Endodermal cell (in vitro differentiated cells): ENCODE results near the gene INTS3. TPM values are rescaled to one million over a fixed set of nuclear protein-coding genes. Genes with fewer than 3 reads are reported as not detected.

Source experiments
- DNase-seq: peaks from one replicate; pipeline ENCODE4 v3.0.0-alpha.2; 2017
- H3K27ac ChIP-seq: 2 replicates; pipeline ENCODE4 v1.5.1; 2013; ENCODE audit warnings: mild to moderate bottlenecking, low read depth, low read length, moderate library complexity
- H3K27me3 ChIP-seq: 2 replicates; pipeline ENCODE4 v1.6.1; 2013; ENCODE audit warnings: mild to moderate bottlenecking, low read length, moderate library complexity; ENCODE audit not compliant: insufficient read depth, control insufficient read depth, poor library complexity, severe bottlenecking
- H3K36me3 ChIP-seq: 2 replicates; pipeline ENCODE4 v1.7.0; 2013; ENCODE audit warnings: mild to moderate bottlenecking, low read length, moderate library complexity; ENCODE audit not compliant: control insufficient read depth, insufficient read depth
- H3K4me1 ChIP-seq: one replicate; pipeline ENCODE4 v1.7.0; 2013; ENCODE audit warnings: low read length; ENCODE audit not compliant: control insufficient read depth, insufficient read depth
- H3K4me3 ChIP-seq: 2 replicates; pipeline ENCODE4 v1.5.1; 2013; ENCODE audit warnings: mild to moderate bottlenecking, low read length, moderate library complexity
- H3K9ac ChIP-seq: 2 replicates; pipeline ENCODE4 v1.6.1; 2013; ENCODE audit warnings: mild to moderate bottlenecking, low read length, moderate library complexity; ENCODE audit not compliant: poor library complexity, severe bottlenecking; ENCODE audit errors: extremely low read depth
- H3K9me3 ChIP-seq: 2 replicates; pipeline ENCODE4 v1.6.1; 2013; ENCODE audit warnings: mild to moderate bottlenecking, low read length, moderate library complexity; ENCODE audit not compliant: control insufficient read depth
- H3K27ac Mint-ChIP-seq: 2 replicates; pipeline ENCODE4 v1.8.0; 2020; ENCODE audit warnings: mixed read lengths
- H3K27me3 Mint-ChIP-seq: 2 replicates; pipeline ENCODE4 v1.8.0; 2021; ENCODE audit warnings: mild to moderate bottlenecking, mixed read lengths; ENCODE audit not compliant: insufficient read depth
- H3K36me3 Mint-ChIP-seq: 2 replicates; pipeline ENCODE4 v1.8.0; 2020; ENCODE audit warnings: low read depth, mixed read lengths
- H3K4me1 Mint-ChIP-seq: 2 replicates; pipeline ENCODE4 v1.8.0; 2020; ENCODE audit warnings: mixed read lengths
- H3K4me3 Mint-ChIP-seq: 2 replicates; pipeline ENCODE4 v1.8.0; 2020; ENCODE audit warnings: mild to moderate bottlenecking, moderate library complexity, mixed read lengths
- H3K9me3 Mint-ChIP-seq: 2 replicates; pipeline ENCODE4 v1.8.0; 2020; ENCODE audit warnings: mild to moderate bottlenecking, mixed read lengths
- CTCF ChIP-seq: fragments of 200-600 bp; sonication (generic); conservative IDR thresholded peaks from 2 replicates; pipeline ENCODE4 v1.5.0; 2021; ENCODE audit warnings: antibody characterized with exemption, mild to moderate bottlenecking
- WGBS, 2 experiments: methylation state at CpG; one replicate each; pipeline versions ENCODE4 v1.1.5 to v1.1.7; 2013; ENCODE audit warnings: missing lambda C conversion rate in 2 of 2, mixed read lengths in 1 of 2; ENCODE audit not compliant: insufficient coverage in 1 of 2, insufficient read length in 1 of 2; 5-methylcytosine and 5-hydroxymethylcytosine counted together
- long read RNA-seq, 4 experiments: library from polyadenylated mRNA in 2 of 4; library from RNA in 1 of 4; library from capped mRNA in 1 of 4; stranded (forward) in 3 of 4; unstranded in 1 of 4; transcript quantifications; one replicate each; pipeline ENCODE4 v2.0.0, GENCODE V29; 2020 to 2021; ENCODE audit warnings: inconsistent platforms in 1 of 4
- polyA plus RNA-seq, 2 experiments: library from polyadenylated mRNA; stranded (reverse); fragments of 50-300 nt; gene quantifications; one replicate each; pipeline ENCODE4 v1.2.3, GENCODE V29; 2013
- total RNA-seq, 2 donors: library from RNA; stranded (reverse); fragmentation: NEBNext Ultra II Directional in 1 of 2; extraction: Animal tissue kit (Norgen Biotek cat#: 25700) in 1 of 2; gene quantifications; 2 replicates in 1 of 2; 3 replicates in 1 of 2; pipeline ENCODE4 v1.2.1, GENCODE V29; 2021

INTS3 gene, protein sequence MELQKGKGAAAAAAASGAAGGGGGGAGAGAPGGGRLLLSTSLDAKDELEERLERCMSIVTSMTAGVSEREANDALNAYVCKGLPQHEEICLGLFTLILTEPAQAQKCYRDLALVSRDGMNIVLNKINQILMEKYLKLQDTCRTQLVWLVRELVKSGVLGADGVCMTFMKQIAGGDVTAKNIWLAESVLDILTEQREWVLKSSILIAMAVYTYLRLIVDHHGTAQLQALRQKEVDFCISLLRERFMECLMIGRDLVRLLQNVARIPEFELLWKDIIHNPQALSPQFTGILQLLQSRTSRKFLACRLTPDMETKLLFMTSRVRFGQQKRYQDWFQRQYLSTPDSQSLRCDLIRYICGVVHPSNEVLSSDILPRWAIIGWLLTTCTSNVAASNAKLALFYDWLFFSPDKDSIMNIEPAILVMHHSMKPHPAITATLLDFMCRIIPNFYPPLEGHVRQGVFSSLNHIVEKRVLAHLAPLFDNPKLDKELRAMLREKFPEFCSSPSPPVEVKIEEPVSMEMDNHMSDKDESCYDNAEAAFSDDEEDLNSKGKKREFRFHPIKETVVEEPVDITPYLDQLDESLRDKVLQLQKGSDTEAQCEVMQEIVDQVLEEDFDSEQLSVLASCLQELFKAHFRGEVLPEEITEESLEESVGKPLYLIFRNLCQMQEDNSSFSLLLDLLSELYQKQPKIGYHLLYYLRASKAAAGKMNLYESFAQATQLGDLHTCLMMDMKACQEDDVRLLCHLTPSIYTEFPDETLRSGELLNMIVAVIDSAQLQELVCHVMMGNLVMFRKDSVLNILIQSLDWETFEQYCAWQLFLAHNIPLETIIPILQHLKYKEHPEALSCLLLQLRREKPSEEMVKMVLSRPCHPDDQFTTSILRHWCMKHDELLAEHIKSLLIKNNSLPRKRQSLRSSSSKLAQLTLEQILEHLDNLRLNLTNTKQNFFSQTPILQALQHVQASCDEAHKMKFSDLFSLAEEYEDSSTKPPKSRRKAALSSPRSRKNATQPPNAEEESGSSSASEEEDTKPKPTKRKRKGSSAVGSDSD
- total RNA-seq, result 100 to 1,000 TPM in 1 of 2 donors, 10 to 100 TPM in 1; 94.4 to 117 TPM
- 64.8 TPM for polyA plus RNA-seq (2013, experiment 1 of 2)
- polyA plus RNA-seq (2013, experiment 2 of 2), result 56.5 TPM
- long read RNA-seq, experiment 1, full-length matches to known transcripts, result 4 of 20 reads
- long read RNA-seq, experiment 1, partial matches to known transcripts, result 8 of 20 reads
- long read RNA-seq, experiment 1, other reads (novel, unspliced or antisense), result 8 of 20 reads
- long read RNA-seq, experiment 2, full-length matches to known transcripts, result 31 of 87 reads
- long read RNA-seq, experiment 2, partial matches to known transcripts, result 25 of 87 reads
- long read RNA-seq, experiment 2, other reads (novel, unspliced or antisense), result 31 of 87 reads
- long read RNA-seq, experiment 3, full-length matches to known transcripts, result 88 of 141 reads
- long read RNA-seq, experiment 3, partial matches to known transcripts, result 22 of 141 reads
- long read RNA-seq, experiment 3, other reads (novel, unspliced or antisense), result 31 of 141 reads
- long read RNA-seq, experiment 4, partial matches to known transcripts, result 4 of 5 reads
- long read RNA-seq, experiment 4, other reads (novel, unspliced or antisense), result 1 of 5 reads

DNA sequence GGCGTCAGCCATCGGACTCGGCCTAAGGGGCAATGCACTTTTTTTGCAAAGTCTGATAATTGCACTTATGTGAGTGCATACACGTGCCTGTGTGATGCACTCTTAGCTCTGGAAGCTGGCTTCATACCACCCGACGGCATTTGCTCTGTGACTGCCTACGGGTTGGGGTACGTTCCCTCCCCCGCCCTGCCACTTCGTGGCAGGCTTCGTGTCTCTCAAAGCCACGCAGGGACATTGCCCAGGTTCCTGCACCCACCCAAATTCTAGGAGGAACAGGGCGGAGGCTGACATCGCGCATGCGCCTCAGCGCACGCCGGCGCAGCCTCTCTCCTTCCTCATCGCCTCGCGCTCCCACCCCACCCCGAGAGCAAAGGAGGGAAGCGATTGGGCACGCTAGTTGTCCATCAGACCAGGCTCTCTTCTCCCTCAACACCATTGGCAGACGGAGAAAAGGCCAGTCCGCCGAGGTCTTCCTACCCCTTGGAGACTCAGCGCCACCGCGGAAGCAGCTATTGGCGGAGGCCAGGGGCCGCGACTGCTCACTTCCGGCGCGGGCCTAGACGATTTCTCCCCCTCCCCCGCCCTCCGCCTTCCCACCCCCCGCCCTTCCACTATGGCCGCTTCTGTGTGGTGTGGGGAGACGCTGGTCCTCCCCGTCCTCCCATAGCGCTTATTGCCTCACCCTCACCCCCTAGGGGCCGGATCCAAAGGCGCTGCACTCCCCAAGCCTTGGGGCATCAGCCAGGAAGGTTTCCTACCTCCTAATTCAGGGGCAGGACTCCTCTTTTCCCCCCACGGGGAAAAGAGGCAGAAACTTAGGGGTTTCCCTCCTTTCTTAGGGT lies at the start of gene INTS3:
INTS3 (plus strand) TSS at position 588 of the 842 bp plus-strand sequence. CDS start 585 bp downstream, outside the sequence.
- H3K27ac Mint-ChIP-seq, result peak within 1 kb of the TSS; percentile 96
- Histone ChIP-seq H3K27ac (peak within 1 kb of the TSS; percentile 88), H3K27me3 (no peaks in the 10 kb centered on the region), H3K4me1 (no peaks in the 10 kb centered on the region), H3K36me3 (peaks cover 22% of the 10 kb centered on the region), H3K9ac (peak within 1 kb of the TSS; percentile 93), H3K9me3 (no peaks in the 10 kb centered on the region), H3K4me3 (peak within 1 kb of the TSS; percentile 99)
- H3K4me1 Mint-ChIP-seq, result peaks cover 25% of the 10 kb centered on the region
- H3K36me3 Mint-ChIP-seq, result peaks cover 13% of the 10 kb centered on the region
- no peaks in the 10 kb centered on the region for H3K27me3 Mint-ChIP-seq
- peak; percentile 46 for TF ChIP-seq CTCF
- no peaks in the 10 kb centered on the region for H3K9me3 Mint-ChIP-seq
- WGBS, 2 experiments, result 3 to 8% methylated on average over 24 to 44 of the region's 49 CpGs
- peak within 1 kb of the TSS; percentile 93 for H3K4me3 Mint-ChIP-seq
- DNase-seq, result peak; percentile 100

DNA sequence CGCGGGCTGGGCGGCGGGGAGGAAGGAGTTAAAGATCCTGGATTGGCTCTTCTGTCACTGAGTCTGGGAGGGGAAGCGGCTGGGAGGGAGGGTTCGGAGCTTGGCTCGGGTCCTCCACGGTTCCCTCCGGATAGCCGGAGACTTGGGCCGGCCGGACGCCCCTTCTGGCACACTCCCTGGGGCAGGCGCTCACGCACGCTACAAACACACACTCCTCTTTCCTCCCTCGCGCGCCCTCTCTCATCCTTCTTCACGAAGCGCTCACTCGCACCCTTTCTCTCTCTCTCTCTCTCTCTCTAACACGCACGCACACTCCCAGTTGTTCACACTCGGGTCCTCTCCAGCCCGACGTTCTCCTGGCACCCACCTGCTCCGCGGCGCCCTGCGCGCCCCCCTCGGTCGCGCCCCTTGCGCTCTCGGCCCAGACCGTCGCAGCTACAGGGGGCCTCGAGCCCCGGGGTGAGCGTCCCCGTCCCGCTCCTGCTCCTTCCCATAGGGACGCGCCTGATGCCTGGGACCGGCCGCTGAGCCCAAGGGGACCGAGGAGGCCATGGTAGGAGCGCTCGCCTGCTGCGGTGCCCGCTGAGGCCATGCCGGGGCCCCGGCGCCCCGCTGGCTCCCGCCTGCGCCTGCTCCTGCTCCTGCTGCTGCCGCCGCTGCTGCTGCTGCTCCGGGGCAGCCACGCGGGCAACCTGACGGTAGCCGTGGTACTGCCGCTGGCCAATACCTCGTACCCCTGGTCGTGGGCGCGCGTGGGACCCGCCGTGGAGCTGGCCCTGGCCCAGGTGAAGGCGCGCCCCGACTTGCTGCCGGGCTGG lies 49.1 kb upstream of the INTS3 start, which contains the start of gene NPR1:
NPR1 (plus strand) TSS at position 170 of the 818 bp plus-strand sequence; CDS start at position 591, 421 bp downstream.
- H3K27ac Mint-ChIP-seq, result no peak within 1 kb of the TSS
- H3K27me3 Mint-ChIP-seq, result peaks cover 37% of the 10 kb centered on the region
- peaks cover 8% of the 10 kb centered on the region for H3K4me1 Mint-ChIP-seq
- Histone ChIP-seq H3K4me3 (peak within 1 kb of the TSS; percentile 73), H3K27me3 (peaks cover 33% of the 10 kb centered on the region), H3K9ac (no peak within 1 kb of the TSS), H3K27ac (no peak within 1 kb of the TSS), H3K36me3 (no peaks in the 10 kb centered on the region), H3K4me1 (no peaks in the 10 kb centered on the region), H3K9me3 (no peaks in the 10 kb centered on the region)
- no peaks in the 10 kb centered on the region for H3K9me3 Mint-ChIP-seq
- WGBS, 2 experiments, result 0 to 1% methylated on average over 11 to 78 of the region's 78 CpGs
- H3K4me3 Mint-ChIP-seq, result peak within 1 kb of the TSS; percentile 71
- H3K36me3 Mint-ChIP-seq, result no peaks in the 10 kb centered on the region
- no peak for TF ChIP-seq CTCF
- DNase-seq, result peak; percentile 83
